NT2/D1 (cell line): Measurements from ENCODE around the gene INSC.
A peak's percentile ranks its signal among the peaks of the same experiment; 100 is the strongest.

Experiments used
- DNase-seq: peaks from one replicate; pipeline ENCODE4 v3.0.0-alpha.2; 2011; ENCODE audit warnings: low read depth, low spot score
- H3K27me3 ChIP-seq: 2 replicates; pipeline ENCODE4 v1.6.0; 2011; ENCODE audit warnings: mild to moderate bottlenecking; ENCODE audit not compliant: insufficient read length, insufficient read depth
- H3K36me3 ChIP-seq: 2 replicates; pipeline ENCODE4 v1.6.1; 2011; ENCODE audit warnings: mild to moderate bottlenecking, low read length, mixed read lengths; ENCODE audit not compliant: insufficient read depth, insufficient read length
- H3K4me1 ChIP-seq: 2 replicates; pipeline ENCODE4 v1.5.1; 2011; ENCODE audit not compliant: insufficient read depth, insufficient read length
- H3K4me3 ChIP-seq: 2 replicates; pipeline ENCODE4 v1.5.1; 2011; ENCODE audit warnings: low read depth; ENCODE audit not compliant: insufficient read length
- H3K9ac ChIP-seq: 2 replicates; pipeline ENCODE4 v1.6.0; 2011; ENCODE audit warnings: low read depth; ENCODE audit not compliant: insufficient read length
- H3K9me3 ChIP-seq: 2 replicates; pipeline ENCODE4 v1.5.1; 2011; ENCODE audit warnings: mild to moderate bottlenecking, low read length; ENCODE audit not compliant: insufficient read depth
- SUZ12 ChIP-seq: IDR thresholded peaks from 2 replicates; pipeline ENCODE4 v1.6.1; 2011; ENCODE audit not compliant: insufficient read length, insufficient read depth; ENCODE audit errors: extremely low read depth
- YY1 ChIP-seq: IDR thresholded peaks from 2 replicates; pipeline ENCODE4 v1.6.1; 2011; ENCODE audit not compliant: insufficient read length, insufficient read depth
- ZNF274 ChIP-seq: IDR thresholded peaks from 2 replicates; pipeline ENCODE4 v1.6.1; 2011; ENCODE audit warnings: mild to moderate bottlenecking, low read depth, low read length

INSC gene

GRCh38 chr11:15208378-15209222, 93.9 kb downstream of the INSC start:
- no peak for TF ChIP-seq ZNF274
- no peak for TF ChIP-seq YY1
- no peak for TF ChIP-seq SUZ12
- Histone ChIP-seq H3K4me1 (no peaks in the 10 kb centered on the region), H3K9ac (no peak overlapping the region), H3K4me3 (no peak overlapping the region), H3K36me3 (no peaks in the 10 kb centered on the region), H3K9me3 (no peaks in the 10 kb centered on the region), H3K27me3 (no peaks in the 10 kb centered on the region)
- peak; percentile 48 for DNase-seq

DNA sequence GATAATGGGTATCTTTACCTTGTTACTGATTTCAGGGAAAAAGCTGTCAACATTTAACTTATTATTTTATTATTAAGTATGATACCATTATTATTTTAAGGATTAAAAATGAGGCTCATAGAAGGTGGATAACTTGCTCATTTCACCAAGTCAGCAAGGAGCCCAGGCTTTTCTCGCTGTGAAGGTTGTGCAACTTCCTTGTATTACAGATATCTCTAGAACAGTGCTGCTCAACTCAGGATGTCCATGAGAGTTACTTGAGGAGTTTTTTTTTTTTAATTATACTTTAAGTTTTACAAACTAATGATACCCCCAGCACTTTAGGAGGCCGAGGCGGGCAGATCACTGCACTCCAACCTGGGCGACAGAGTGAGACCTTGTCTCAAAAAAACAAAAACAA, 98.2 kb downstream of the INSC start:
- Histone ChIP-seq H3K9ac (no peak overlapping the region), H3K36me3 (no peaks in the 10 kb centered on the region), H3K9me3 (no peaks in the 10 kb centered on the region), H3K4me1 (no peaks in the 10 kb centered on the region), H3K4me3 (no peak overlapping the region), H3K27me3 (no peaks in the 10 kb centered on the region)
- no peak for DNase-seq
- TF ChIP-seq SUZ12 = no peak
- TF ChIP-seq ZNF274 = no peak
- TF ChIP-seq YY1 = no peak

DNA sequence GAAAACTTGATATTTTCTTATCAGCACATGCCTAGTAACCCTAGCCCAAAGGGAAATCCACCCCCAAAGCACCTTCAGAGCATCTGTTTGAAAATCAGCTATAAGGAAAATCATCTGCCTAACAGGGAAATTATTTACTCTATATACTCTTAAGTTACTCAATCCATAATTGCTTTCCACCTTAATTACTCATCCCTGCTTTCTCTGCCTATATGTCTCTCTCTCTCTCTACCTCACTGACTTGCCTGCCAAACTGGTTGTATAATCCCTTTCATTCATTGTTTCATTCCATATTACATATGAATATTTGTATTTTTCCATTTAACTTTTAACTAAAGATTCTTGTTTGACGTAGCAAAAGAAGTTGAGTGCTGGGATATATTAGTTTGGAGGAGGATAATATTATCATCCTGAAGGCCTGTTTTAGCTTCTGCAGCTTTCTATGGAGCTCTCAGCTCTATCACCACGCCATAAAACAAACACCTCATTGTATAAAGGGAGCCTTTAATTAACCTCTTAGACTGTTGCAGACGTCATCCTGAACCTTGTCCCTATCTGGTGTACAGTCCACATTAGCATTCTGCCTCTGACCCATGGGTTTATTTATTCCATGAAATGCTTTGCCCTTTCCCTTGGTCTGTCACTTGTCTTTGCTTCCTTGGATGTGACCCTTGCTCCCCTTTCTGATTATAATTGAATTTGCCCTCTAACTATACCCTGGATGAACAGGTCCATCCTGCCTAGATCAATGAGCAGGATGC, 98.9 kb downstream of the INSC start:
- H3K27me3 ChIP-seq = no peaks in the 10 kb centered on the region
- H3K4me1 ChIP-seq = no peaks in the 10 kb centered on the region
- DNase-seq = no peak
- no peak overlapping the region for H3K9ac ChIP-seq
- no peaks in the 10 kb centered on the region for H3K36me3 ChIP-seq
- no peak overlapping the region for H3K4me3 ChIP-seq
- no peaks in the 10 kb centered on the region for H3K9me3 ChIP-seq
- no peak for TF ChIP-seq SUZ12
- TF ChIP-seq ZNF274 = no peak
- no peak for TF ChIP-seq YY1

DNA sequence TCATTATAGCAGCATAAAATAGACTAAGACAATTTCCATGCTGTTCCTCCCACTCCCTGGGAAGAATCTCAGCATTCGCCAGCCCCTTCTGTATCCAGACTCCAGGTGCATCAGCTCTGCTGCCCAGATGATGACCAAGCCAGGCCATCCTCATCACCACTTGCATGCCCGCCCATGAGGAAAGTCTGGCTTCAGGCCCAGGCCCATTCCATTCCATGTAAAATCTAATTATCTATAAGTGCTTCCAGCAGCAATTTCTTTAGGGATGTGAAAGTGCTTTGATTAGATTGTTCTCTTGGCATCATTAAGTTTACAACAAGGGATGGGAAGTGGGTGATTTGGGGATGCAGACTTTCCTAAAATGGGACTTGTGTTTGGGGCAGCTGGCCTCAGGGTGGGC, 100.3 kb downstream of the INSC start:
- Histone ChIP-seq H3K4me1 (no peaks in the 10 kb centered on the region), H3K36me3 (no peaks in the 10 kb centered on the region), H3K9me3 (no peaks in the 10 kb centered on the region), H3K27me3 (no peaks in the 10 kb centered on the region), H3K4me3 (no peak overlapping the region), H3K9ac (no peak overlapping the region)
- no peak for DNase-seq
- TF ChIP-seq ZNF274 (no peak), YY1 (no peak), SUZ12 (no peak)

- DNase-seq = no peak
- TF ChIP-seq SUZ12 = no peak
- no peak for TF ChIP-seq ZNF274
- no peak for TF ChIP-seq YY1
- Histone ChIP-seq H3K4me3 (no peak overlapping the region), H3K9me3 (no peaks in the 10 kb centered on the region), H3K27me3 (no peaks in the 10 kb centered on the region), H3K9ac (no peak overlapping the region), H3K4me1 (no peaks in the 10 kb centered on the region), H3K36me3 (no peaks in the 10 kb centered on the region)
Measured at GRCh38 chr11:15216678-15217077, 102.0 kb downstream of the INSC start.

- no peaks in the 10 kb centered on the region for H3K4me1 ChIP-seq
- no peaks in the 10 kb centered on the region for H3K36me3 ChIP-seq
- H3K9me3 ChIP-seq = no peaks in the 10 kb centered on the region
- DNase-seq = no peak
- no peak overlapping the region for H3K9ac ChIP-seq
- H3K27me3 ChIP-seq = no peaks in the 10 kb centered on the region
- no peak overlapping the region for H3K4me3 ChIP-seq
- TF ChIP-seq ZNF274 = no peak
- TF ChIP-seq YY1 = no peak
- no peak for TF ChIP-seq SUZ12
Measured at GRCh38 chr11:15217416-15217815, 102.7 kb downstream of the INSC start.

- no peak for DNase-seq
- no peaks in the 10 kb centered on the region for H3K36me3 ChIP-seq
- no peaks in the 10 kb centered on the region for H3K9me3 ChIP-seq
- H3K4me1 ChIP-seq = no peaks in the 10 kb centered on the region
- no peak overlapping the region for H3K4me3 ChIP-seq
- H3K27me3 ChIP-seq = no peaks in the 10 kb centered on the region
- no peak overlapping the region for H3K9ac ChIP-seq
- TF ChIP-seq YY1 (no peak), SUZ12 (no peak), ZNF274 (no peak)
Measured at GRCh38 chr11:15222777-15223176, 108.1 kb downstream of the INSC start.
